Stimulated activated CD4-positive, alpha-beta T cell treated with anti-CD3 and anti-CD28 coated beads, Interleukin-12 subunit alpha, Interleukin-12 subunit beta, amount 100 ng/mL, for 48 hours (primary cell): ENCODE results near the gene CNN3.

Experiments used
- DNase-seq, 3 donors: peaks; one replicate each; pipeline ENCODE4 v3.0.0-alpha.2; 2020; ENCODE audit warnings: low read depth in 2 of 3, low spot score in 1 of 3

Gene CNN3

GRCh38 chr1:94856868-94857267 is 70.0 kb downstream of the CNN3 start:
- no peak for DNase-seq

- no peak for DNase-seq
These were observed 70.9 kb downstream of the CNN3 start for GRCh38 chr1:94856004-94856403.

GRCh38 chr1:94855307-94855700 is 71.6 kb downstream of the CNN3 start:
- no peak for DNase-seq

- peak; percentile 65 to 78 (median 72) for DNase-seq
These were observed 72.2 kb downstream of the CNN3 start for GRCh38 chr1:94854458-94855306.

- no peak for DNase-seq
These were observed 74.1 kb downstream of the CNN3 start for GRCh38 chr1:94852788-94853187.

GRCh38 chr1:94851571-94851970 is 75.3 kb downstream of the CNN3 start:
- no peak for DNase-seq
